Right lobe of liver (tissue), 5 donors: ENCODE results near the gene ANKLE1. TPM values are rescaled to one million over a fixed set of nuclear protein-coding genes. Genes with fewer than 3 reads are reported as not detected.

Experiments
- total RNA-seq, 6 experiments: library from RNA; depleted of rRNA in 2 of 6; stranded (reverse); fragments of >200 nt in 2 of 6; fragmentation: NEBNext Ultra II Directional in 3 of 6; extraction: Animal tissue kit (Norgen Biotek cat#: 25700) in 3 of 6; gene quantifications; one replicate each; pipeline versions ENCODE4 v1.1.0 to v1.2.4, GENCODE V29; 2016 to 2023
- donor health status: DM: no; HTN: no; CAD: no.
- donor health status: DM: no; HTN: no; CAD: no.
- donor health status: DM: no; HTN: yes; CAD: no.
- donor health status: DM: no; HTN: yes; CAD: no.

ANKLE1 gene
- total RNA-seq, 6 experiments from 2014 or later, result 0.06 to 0.65 (median 0.37) TPM

Other genes starting within 250 kb of the ANKLE1 start
- gene HAUS8, start 206.4 kb upstream of the ANKLE1 start, total RNA-seq, result 1 to 10 TPM; 3.7 to 8.5 (median 5.8) TPM
- gene MYO9B, start 206.1 kb upstream of the ANKLE1 start, total RNA-seq, result 10 to 100 TPM; 25.4 to 38.7 (median 36.0) TPM
- 10 to 100 TPM; 13.5 to 20.3 (median 18.6) TPM for gene USE1, start 66.5 kb upstream of the ANKLE1 start, total RNA-seq
- 10 to 100 TPM; 17.8 to 64.2 (median 31.2) TPM for gene OCEL1, start 55.7 kb upstream of the ANKLE1 start, total RNA-seq
- 100 to 1,000 TPM in 1 of 6 experiments, 10 to 100 TPM in 5; 48.5 to 105 (median 80.9) TPM for gene NR2F6, start 36.0 kb upstream of the ANKLE1 start, total RNA-seq
- 1 to 10 TPM in 5 of 6 experiments, under 1 TPM in 1; 0.81 to 3.6 (median 1.7) TPM for gene USHBP1, start 17.2 kb upstream of the ANKLE1 start, total RNA-seq
- 10 to 100 TPM; 29.2 to 51.3 (median 37.9) TPM for gene BABAM1, start 14.5 kb upstream of the ANKLE1 start, total RNA-seq
- gene ABHD8, start 21.5 kb downstream of the ANKLE1 start, total RNA-seq, result 10 to 100 TPM in 5 of 6 experiments, 1 to 10 TPM in 1; 8.3 to 27.3 (median 15.8) TPM
- 100 to 1,000 TPM in 4 of 6 experiments, 10 to 100 TPM in 2; 63.5 to 363 (median 122) TPM for gene MRPL34, start 24.0 kb downstream of the ANKLE1 start, total RNA-seq
- gene DDA1, start 27.7 kb downstream of the ANKLE1 start, total RNA-seq, result 10 to 100 TPM; 10.4 to 23.4 (median 14.1) TPM
- gene ANO8, start 53.0 kb downstream of the ANKLE1 start, total RNA-seq, result 1 to 10 TPM; 5.0 to 8.8 (median 6.6) TPM
- gene GTPBP3, start 55.7 kb downstream of the ANKLE1 start, total RNA-seq, result 10 to 100 TPM; 10.3 to 23.6 (median 13.6) TPM
- gene PLVAP, start 95.4 kb downstream of the ANKLE1 start, total RNA-seq, result 10 to 100 TPM in 1 of 6 experiments, 1 to 10 TPM in 4, under 1 TPM in 1; 0.78 to 16.6 (median 4.1) TPM
- 1 to 10 TPM in 1 of 6 experiments, under 1 TPM in 3, not detected in 2; 0.26 to 1.2 (median 0.36) TPM for gene CCDC194, start 112.3 kb downstream of the ANKLE1 start, total RNA-seq
- 100 to 1,000 TPM in 3 of 6 experiments, 10 to 100 TPM in 3; 78.2 to 157 (median 96.2) TPM for gene BST2, start 123.7 kb downstream of the ANKLE1 start, total RNA-seq
- gene MVB12A, start 138.1 kb downstream of the ANKLE1 start, total RNA-seq, result 10 to 100 TPM; 13.5 to 38.0 (median 15.8) TPM
- under 1 TPM in 3 of 6 experiments, not detected in 3; 0.12 to 0.19 (median 0.16) TPM for gene TMEM221, start 166.8 kb downstream of the ANKLE1 start, total RNA-seq
- not detected for gene NXNL1, start 179.0 kb downstream of the ANKLE1 start, total RNA-seq
- gene SLC27A1, start 188.6 kb downstream of the ANKLE1 start, total RNA-seq, result 10 to 100 TPM in 1 of 6 experiments, 1 to 10 TPM in 5; 5.1 to 12.3 (median 6.1) TPM
- 10 to 100 TPM; 31.7 to 60.0 (median 38.8) TPM for gene PGLS, start 229.7 kb downstream of the ANKLE1 start, total RNA-seq